SK-N-SH (cell line): Measurements from ENCODE around the gene TRRAP. TPM values are rescaled to one million over a fixed set of nuclear protein-coding genes. Genes with fewer than 3 reads are reported as not detected.

Experiments
- CTCF ChIA-PET: fragments of 300-600, 350-600 bp; formaldehyde crosslinking; extraction: SDS; loops from one replicate; lab custom pipeline; 2021; lab: Yijun Ruan, JAX
- POLR2A ChIA-PET: fragments of 350-600 bp; sonication (Branson Sonifier 250); formaldehyde crosslinking; extraction: SDS; loops from one replicate; lab custom pipeline; 2020; ENCODE audit warnings: antibody characterized with exemption, inconsistent platforms; lab: Yijun Ruan, JAX
- DNase-seq: peaks from one replicate; pipeline ENCODE4 v3.0.0; 2012
- H2AFZ ChIP-seq: fragments of 200-600 bp; sonication (generic); 2 replicates; pipeline ENCODE4 v1.8.1; 2016; ENCODE audit warnings: antibody characterized with exemption, mild to moderate bottlenecking, low read depth
- H3F3A ChIP-seq: fragments of 200-600 bp; sonication (generic); replicated peaks from 2 replicates; pipeline ENCODE3; 2016; ENCODE audit warnings: antibody characterized with exemption, mild to moderate bottlenecking; ENCODE audit not compliant: insufficient read depth
- H3K27ac ChIP-seq, 2 experiments: fragments of 200-500 bp in 1 of 2; fragments of 200-600 bp in 1 of 2; sonication (Bioruptor generic) in 1 of 2; sonication (generic), shearing (Covaris generic) in 1 of 2; 2 replicates each; pipeline versions ENCODE4 v1.5.1 to v1.6.1; 2014 to 2016; ENCODE audit warnings: low read depth in 2 of 2, inconsistent platforms in 1 of 2, low read length in 1 of 2, mild to moderate bottlenecking in 1 of 2, mixed read lengths in 1 of 2
- H3K27me3 ChIP-seq: fragments of 200-600 bp; sonication (generic), shearing (Covaris generic); 2 replicates; pipeline ENCODE4 v1.6.1; 2016; ENCODE audit warnings: mixed run types; ENCODE audit not compliant: insufficient read depth
- H3K36me3 ChIP-seq, 2 experiments: fragments of 200-500 bp in 1 of 2; fragments of 200-600 bp in 1 of 2; sonication (Bioruptor generic) in 1 of 2; sonication (generic) in 1 of 2; replicated peaks in 1 of 2; 2 replicates each; pipeline versions ENCODE3 to v1.5.1; 2014 to 2016; ENCODE audit warnings: low read length in 1 of 2, mild to moderate bottlenecking in 1 of 2; ENCODE audit not compliant: insufficient read depth in 2 of 2, control insufficient read depth in 1 of 2
- H3K4me1 ChIP-seq, 2 experiments: fragments of 200-500 bp in 1 of 2; fragments of 200-600 bp in 1 of 2; sonication (Bioruptor generic) in 1 of 2; sonication (generic), shearing (Covaris generic) in 1 of 2; 2 replicates each; pipeline versions ENCODE4 v1.5.1 to v1.6.1; 2014 to 2016; ENCODE audit warnings: low read depth in 1 of 2, low read length in 1 of 2, mixed run types in 1 of 2; ENCODE audit not compliant: insufficient read depth in 2 of 2, control insufficient read depth in 1 of 2
- H3K4me2 ChIP-seq: fragments of 200-600 bp; sonication (generic), shearing (Covaris generic); 2 replicates; pipeline ENCODE4 v1.6.1; 2017; ENCODE audit warnings: mixed run types
- H3K4me3 ChIP-seq, 2 experiments: fragments of 200-500 bp in 1 of 2; fragments of 200-600 bp in 1 of 2; sonication (Bioruptor generic) in 1 of 2; sonication (generic), shearing (Covaris generic) in 1 of 2; 2 replicates each; pipeline versions ENCODE4 v1.5.1 to v1.8.1; 2014 to 2016; ENCODE audit warnings: low read depth in 2 of 2, inconsistent platforms in 1 of 2, low read length in 1 of 2, mild to moderate bottlenecking in 1 of 2, mixed read lengths in 1 of 2, moderate library complexity in 1 of 2
- H3K79me2 ChIP-seq: fragments of 200-600 bp; sonication (generic); 2 replicates; pipeline ENCODE4 v1.8.1; 2017; ENCODE audit warnings: mild to moderate bottlenecking; ENCODE audit not compliant: insufficient read depth
- H3K9ac ChIP-seq: fragments of 200-600 bp; sonication (generic); 2 replicates; pipeline ENCODE4 v1.6.1; 2017; ENCODE audit warnings: mixed run types
- H3K9me2 ChIP-seq: fragments of 200-600 bp; sonication (generic); 2 replicates; pipeline ENCODE4 v1.6.1; 2017; ENCODE audit warnings: mixed run types
- H3K9me3 ChIP-seq: fragments of 200-600 bp; sonication (generic); 2 replicates; pipeline ENCODE4 v1.6.1; 2017; ENCODE audit warnings: mixed run types, mild to moderate bottlenecking, moderate library complexity
- H4K20me1 ChIP-seq: fragments of 200-600 bp; sonication (generic); 2 replicates; pipeline ENCODE4 v1.6.1; 2017; ENCODE audit warnings: mild to moderate bottlenecking, mixed run types; ENCODE audit not compliant: insufficient read depth
- FOSL2 ChIP-seq: IDR thresholded peaks from 2 replicates; pipeline ENCODE4 v1.4.0; 2012; ENCODE audit warnings: low read depth, mild to moderate bottlenecking, moderate library complexity, borderline replicate concordance
- FOXJ3 ChIP-seq: sonication (generic); formaldehyde crosslinking; IDR thresholded peaks from 2 replicates; pipeline ENCODE4 v1.5.1; 2020; ENCODE audit warnings: mild to moderate bottlenecking, missing genetic modification reagents
- FOXM1 ChIP-seq: IDR thresholded peaks from 2 replicates; pipeline ENCODE4 v1.4.0; 2012; ENCODE audit warnings: low read depth, mild to moderate bottlenecking
- GABPA ChIP-seq: IDR thresholded peaks from 2 replicates; pipeline ENCODE4 v1.4.0; 2012; ENCODE audit warnings: low read depth, mild to moderate bottlenecking
- JUND ChIP-seq: IDR thresholded peaks from 2 replicates; pipeline ENCODE4 v1.4.0; 2012
- MEF2A ChIP-seq: IDR thresholded peaks from 2 replicates; pipeline ENCODE4 v1.4.0; 2012; ENCODE audit warnings: low read depth, borderline replicate concordance
- NFIC ChIP-seq: IDR thresholded peaks from 2 replicates; pipeline ENCODE4 v1.4.0; 2012; ENCODE audit warnings: borderline replicate concordance
- NRF1 ChIP-seq: IDR thresholded peaks from 2 replicates; pipeline ENCODE4 v1.6.1; 2012; ENCODE audit warnings: low read depth, mild to moderate bottlenecking, low read length
- RXRA ChIP-seq: IDR thresholded peaks from 2 replicates; pipeline ENCODE4 v1.4.0; 2012; ENCODE audit warnings: low read depth, mild to moderate bottlenecking, borderline replicate concordance
- SMC3 ChIP-seq: IDR thresholded peaks from 2 replicates; pipeline ENCODE4 v1.6.1; 2012; ENCODE audit warnings: low read depth, low read length, improper control_type of control experiment
- TCF12 ChIP-seq: IDR thresholded peaks from 2 replicates; pipeline ENCODE4 v1.4.0; 2012
- TEAD4 ChIP-seq: IDR thresholded peaks from 2 replicates; pipeline ENCODE4 v1.4.0; 2012; ENCODE audit warnings: mild to moderate bottlenecking, borderline replicate concordance; ENCODE audit not compliant: insufficient read depth
- USF2 ChIP-seq: fragments of 150-350 bp; IDR thresholded peaks from 2 replicates; pipeline ENCODE4 v1.6.1; 2017; ENCODE audit warnings: antibody characterized with exemption, low read length, low read depth, borderline replicate concordance
- YY1 ChIP-seq: IDR thresholded peaks from 2 replicates; pipeline ENCODE4 v1.4.0; 2012; ENCODE audit warnings: low read depth, mild to moderate bottlenecking
- ZBTB33 ChIP-seq: IDR thresholded peaks from 2 replicates; pipeline ENCODE4 v1.4.0; 2012; ENCODE audit warnings: low read depth, borderline replicate concordance
- WGBS: methylation state at CpG from one replicate; pipeline ENCODE4 v1.1.6; 2017; ENCODE audit warnings: low lambda C conversion rate; 5-methylcytosine and 5-hydroxymethylcytosine counted together
- polyA plus RNA-seq, 3 experiments: library from polyadenylated mRNA; depleted of rRNA; stranded (reverse); fragments of >200 nt; gene quantifications; 2 replicates each; pipeline ENCODE4 v1.2.3, GENCODE V29; 2012
- TF ChIP-seq, protein P1 (sequence below): fragments of 200-600 bp; sonication (generic); IDR thresholded peaks from 2 replicates; pipeline ENCODE4 v1.6.1; 2017; ENCODE audit warnings: antibody characterized with exemption, mild to moderate bottlenecking, moderate library complexity
- TF ChIP-seq, protein P2 (sequence below): IDR thresholded peaks from 2 replicates; pipeline ENCODE4; 2012
- TF ChIP-seq, protein P3 (sequence below): IDR thresholded peaks from 2 replicates; pipeline ENCODE4 v1.6.1; 2012; ENCODE audit warnings: mild to moderate bottlenecking, low read depth, low read length, moderate library complexity
- TF ChIP-seq, protein P4 (sequence below): IDR thresholded peaks from 2 replicates; pipeline ENCODE4 v1.4.0; 2012; ENCODE audit warnings: low read depth, borderline replicate concordance

The TRRAP gene
- polyA plus RNA-seq, 1 of the 3 experiments (the other 2 are of a cell fraction) = 24.9 TPM

DNA sequence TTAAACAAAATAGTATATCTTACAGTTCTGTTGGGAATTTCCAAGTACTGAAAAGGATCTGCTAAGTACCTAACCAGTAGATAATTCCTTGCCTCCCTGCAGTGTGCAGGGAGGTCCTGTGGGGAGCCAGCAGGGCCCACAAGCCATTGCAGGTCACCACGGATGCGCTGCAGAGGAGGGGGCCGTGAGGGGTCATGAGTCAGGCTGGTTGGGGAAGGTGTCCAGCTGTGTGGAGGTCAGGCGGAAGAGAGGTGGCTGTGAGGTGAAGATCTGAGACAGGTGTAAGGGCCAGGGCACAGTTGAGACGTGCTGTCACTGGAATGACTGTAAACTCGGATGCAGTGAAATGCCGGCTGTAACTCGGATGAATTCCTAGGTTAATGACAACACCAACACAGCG, 80.6 kb downstream of the TRRAP start:
- ChIA-PET POLR2A (no interaction called here), CTCF (interaction anchor here (0.6 kb wide), 1 partner anchor 34 kb away, joined by 3 read pairs; no protein-coding TSS in a partner anchor)
- no peak for DNase-seq
- TF ChIP-seq MEF2A (no peak), USF2 (no peak), NRF1 (no peak), FOSL2 (no peak), NFIC (no peak), TCF12 (no peak), GABPA (no peak), RXRA (no peak), ZBTB33 (no peak), TEAD4 (no peak), FOXJ3 (no peak), YY1 (no peak), JUND (no peak), FOXM1 (no peak), SMC3 (no peak)
- TF ChIP-seq, protein P1, sequence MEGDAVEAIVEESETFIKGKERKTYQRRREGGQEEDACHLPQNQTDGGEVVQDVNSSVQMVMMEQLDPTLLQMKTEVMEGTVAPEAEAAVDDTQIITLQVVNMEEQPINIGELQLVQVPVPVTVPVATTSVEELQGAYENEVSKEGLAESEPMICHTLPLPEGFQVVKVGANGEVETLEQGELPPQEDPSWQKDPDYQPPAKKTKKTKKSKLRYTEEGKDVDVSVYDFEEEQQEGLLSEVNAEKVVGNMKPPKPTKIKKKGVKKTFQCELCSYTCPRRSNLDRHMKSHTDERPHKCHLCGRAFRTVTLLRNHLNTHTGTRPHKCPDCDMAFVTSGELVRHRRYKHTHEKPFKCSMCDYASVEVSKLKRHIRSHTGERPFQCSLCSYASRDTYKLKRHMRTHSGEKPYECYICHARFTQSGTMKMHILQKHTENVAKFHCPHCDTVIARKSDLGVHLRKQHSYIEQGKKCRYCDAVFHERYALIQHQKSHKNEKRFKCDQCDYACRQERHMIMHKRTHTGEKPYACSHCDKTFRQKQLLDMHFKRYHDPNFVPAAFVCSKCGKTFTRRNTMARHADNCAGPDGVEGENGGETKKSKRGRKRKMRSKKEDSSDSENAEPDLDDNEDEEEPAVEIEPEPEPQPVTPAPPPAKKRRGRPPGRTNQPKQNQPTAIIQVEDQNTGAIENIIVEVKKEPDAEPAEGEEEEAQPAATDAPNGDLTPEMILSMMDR = no peak
- TF ChIP-seq, protein P2, sequence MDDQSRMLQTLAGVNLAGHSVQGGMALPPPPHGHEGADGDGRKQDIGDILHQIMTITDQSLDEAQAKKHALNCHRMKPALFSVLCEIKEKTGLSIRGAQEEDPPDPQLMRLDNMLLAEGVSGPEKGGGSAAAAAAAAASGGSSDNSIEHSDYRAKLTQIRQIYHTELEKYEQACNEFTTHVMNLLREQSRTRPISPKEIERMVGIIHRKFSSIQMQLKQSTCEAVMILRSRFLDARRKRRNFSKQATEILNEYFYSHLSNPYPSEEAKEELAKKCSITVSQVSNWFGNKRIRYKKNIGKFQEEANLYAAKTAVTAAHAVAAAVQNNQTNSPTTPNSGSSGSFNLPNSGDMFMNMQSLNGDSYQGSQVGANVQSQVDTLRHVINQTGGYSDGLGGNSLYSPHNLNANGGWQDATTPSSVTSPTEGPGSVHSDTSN = no peak
- TF ChIP-seq, protein P3, sequence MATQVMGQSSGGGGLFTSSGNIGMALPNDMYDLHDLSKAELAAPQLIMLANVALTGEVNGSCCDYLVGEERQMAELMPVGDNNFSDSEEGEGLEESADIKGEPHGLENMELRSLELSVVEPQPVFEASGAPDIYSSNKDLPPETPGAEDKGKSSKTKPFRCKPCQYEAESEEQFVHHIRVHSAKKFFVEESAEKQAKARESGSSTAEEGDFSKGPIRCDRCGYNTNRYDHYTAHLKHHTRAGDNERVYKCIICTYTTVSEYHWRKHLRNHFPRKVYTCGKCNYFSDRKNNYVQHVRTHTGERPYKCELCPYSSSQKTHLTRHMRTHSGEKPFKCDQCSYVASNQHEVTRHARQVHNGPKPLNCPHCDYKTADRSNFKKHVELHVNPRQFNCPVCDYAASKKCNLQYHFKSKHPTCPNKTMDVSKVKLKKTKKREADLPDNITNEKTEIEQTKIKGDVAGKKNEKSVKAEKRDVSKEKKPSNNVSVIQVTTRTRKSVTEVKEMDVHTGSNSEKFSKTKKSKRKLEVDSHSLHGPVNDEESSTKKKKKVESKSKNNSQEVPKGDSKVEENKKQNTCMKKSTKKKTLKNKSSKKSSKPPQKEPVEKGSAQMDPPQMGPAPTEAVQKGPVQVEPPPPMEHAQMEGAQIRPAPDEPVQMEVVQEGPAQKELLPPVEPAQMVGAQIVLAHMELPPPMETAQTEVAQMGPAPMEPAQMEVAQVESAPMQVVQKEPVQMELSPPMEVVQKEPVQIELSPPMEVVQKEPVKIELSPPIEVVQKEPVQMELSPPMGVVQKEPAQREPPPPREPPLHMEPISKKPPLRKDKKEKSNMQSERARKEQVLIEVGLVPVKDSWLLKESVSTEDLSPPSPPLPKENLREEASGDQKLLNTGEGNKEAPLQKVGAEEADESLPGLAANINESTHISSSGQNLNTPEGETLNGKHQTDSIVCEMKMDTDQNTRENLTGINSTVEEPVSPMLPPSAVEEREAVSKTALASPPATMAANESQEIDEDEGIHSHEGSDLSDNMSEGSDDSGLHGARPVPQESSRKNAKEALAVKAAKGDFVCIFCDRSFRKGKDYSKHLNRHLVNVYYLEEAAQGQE = no peak
- TF ChIP-seq, protein P4, sequence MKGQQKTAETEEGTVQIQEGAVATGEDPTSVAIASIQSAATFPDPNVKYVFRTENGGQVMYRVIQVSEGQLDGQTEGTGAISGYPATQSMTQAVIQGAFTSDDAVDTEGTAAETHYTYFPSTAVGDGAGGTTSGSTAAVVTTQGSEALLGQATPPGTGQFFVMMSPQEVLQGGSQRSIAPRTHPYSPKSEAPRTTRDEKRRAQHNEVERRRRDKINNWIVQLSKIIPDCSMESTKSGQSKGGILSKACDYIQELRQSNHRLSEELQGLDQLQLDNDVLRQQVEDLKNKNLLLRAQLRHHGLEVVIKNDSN = no peak
- no peak overlapping the region for H3K4me3 ChIP-seq
- H3K36me3 ChIP-seq = peaks cover 78 to 82% of the 10 kb centered on the region in 2 experiments
- no peaks in the 10 kb centered on the region for H4K20me1 ChIP-seq
- no peaks in the 10 kb centered on the region for H3K9me2 ChIP-seq
- 96% methylated on average over 9 of the region's 9 CpGs for WGBS
- no peak overlapping the region for H3K9ac ChIP-seq
- no peak overlapping the region for H3K27ac ChIP-seq
- no peaks in the 10 kb centered on the region for H3F3A ChIP-seq
- no peaks in the 10 kb centered on the region for H3K27me3 ChIP-seq
- H3K9me3 ChIP-seq = no peaks in the 10 kb centered on the region
- no peak overlapping the region for H2AFZ ChIP-seq
- no peaks in the 10 kb centered on the region; the same call in 1 of the 2 replicates for H3K79me2 ChIP-seq
- no peak overlapping the region for H3K4me2 ChIP-seq
- H3K4me1 ChIP-seq = peaks cover 0 to 9% of the 10 kb centered on the region in 2 experiments; a peak in 1 of 4 replicates
